Astrocyte (in vitro differentiated cells and primary cell): Measurements from ENCODE around the gene PDGFC. TPM values are rescaled to one million over a fixed set of nuclear protein-coding genes. Genes with fewer than 3 reads are reported as not detected.

Experiments
- DNase-seq: peaks from one replicate; pipeline ENCODE4 v3.0.0-alpha.2; 2010; ENCODE audit warnings: low read depth
- FAIRE-seq: peaks from 2 replicates; lab custom pipeline; 2011; peaks lifted over from hg19 to GRCh38; lab: Jason Lieb, UNC
- H2AFZ ChIP-seq: 2 replicates; pipeline ENCODE4 v1.6.0; 2012; ENCODE audit warnings: low read depth, low read length, inconsistent platforms
- H3K27ac ChIP-seq: 2 replicates; pipeline ENCODE4 v1.5.1; 2011; ENCODE audit warnings: low read depth, low read length, inconsistent platforms
- H3K27me3 ChIP-seq: 2 replicates; pipeline ENCODE4 v1.6.0; 2011; ENCODE audit warnings: low read length, inconsistent platforms; ENCODE audit not compliant: insufficient read depth
- H3K36me3 ChIP-seq: 2 replicates; pipeline ENCODE4 v1.5.1; 2011; ENCODE audit warnings: low read length, inconsistent platforms; ENCODE audit not compliant: insufficient read depth
- H3K4me1 ChIP-seq: 2 replicates; pipeline ENCODE4 v1.5.1; 2011; ENCODE audit warnings: low read length, inconsistent platforms; ENCODE audit not compliant: insufficient read depth
- H3K4me2 ChIP-seq: 2 replicates; pipeline ENCODE4 v1.6.0; 2012; ENCODE audit warnings: low read length, inconsistent platforms
- H3K4me3 ChIP-seq: 2 replicates; pipeline ENCODE4 v1.5.1; 2011; ENCODE audit warnings: low read depth, mild to moderate bottlenecking, low read length, inconsistent platforms; ENCODE audit not compliant: insufficient read depth
- H3K79me2 ChIP-seq: 2 replicates; pipeline ENCODE4 v1.6.0; 2012; ENCODE audit warnings: mild to moderate bottlenecking, low read length, inconsistent platforms; ENCODE audit not compliant: insufficient read depth
- H3K9ac ChIP-seq: 2 replicates; pipeline ENCODE4 v1.6.0; 2012; ENCODE audit warnings: mild to moderate bottlenecking, low read length, inconsistent platforms
- H3K9me3 ChIP-seq: 2 replicates; pipeline ENCODE4 v1.5.1; 2012; ENCODE audit warnings: low read depth, mild to moderate bottlenecking, low read length, inconsistent platforms; ENCODE audit not compliant: insufficient read depth
- H4K20me1 ChIP-seq: 2 replicates; pipeline ENCODE4 v1.6.0; 2012; ENCODE audit warnings: low read length, inconsistent platforms; ENCODE audit not compliant: insufficient read depth
- H3K27ac Mint-ChIP-seq: one replicate; pipeline ENCODE4 v1.8.0; 2021; ENCODE audit warnings: mild to moderate bottlenecking, mixed read lengths; ENCODE audit not compliant: unreplicated experiment
- H3K27me3 Mint-ChIP-seq: one replicate; pipeline ENCODE4 v1.8.0; 2021; ENCODE audit warnings: low read depth, mixed read lengths; ENCODE audit not compliant: unreplicated experiment
- H3K36me3 Mint-ChIP-seq: one replicate; pipeline ENCODE4 v1.8.0; 2021; ENCODE audit warnings: low read depth, mixed read lengths; ENCODE audit not compliant: unreplicated experiment
- H3K4me1 Mint-ChIP-seq: one replicate; pipeline ENCODE4 v1.8.0; 2021; ENCODE audit warnings: low read depth, mixed read lengths; ENCODE audit not compliant: unreplicated experiment
- H3K4me3 Mint-ChIP-seq: one replicate; pipeline ENCODE4 v1.8.0; 2021; ENCODE audit warnings: mild to moderate bottlenecking, moderate library complexity, mixed read lengths; ENCODE audit not compliant: unreplicated experiment
- H3K9me3 Mint-ChIP-seq: one replicate; pipeline ENCODE4 v1.8.0; 2021; ENCODE audit warnings: mild to moderate bottlenecking, mixed read lengths; ENCODE audit not compliant: unreplicated experiment
- CTCF ChIP-seq: IDR thresholded peaks from 2 replicates; pipeline ENCODE4 v1.5.1; 2011; ENCODE audit warnings: low read depth, mild to moderate bottlenecking, inconsistent platforms, low read length, moderate library complexity; ENCODE audit not compliant: insufficient read depth
- EZH2 ChIP-seq: IDR thresholded peaks from 2 replicates; pipeline ENCODE4 v1.6.1; 2012; ENCODE audit warnings: mild to moderate bottlenecking, low read length, inconsistent platforms; ENCODE audit not compliant: insufficient read depth
- total RNA-seq: library from RNA; stranded (reverse); gene quantifications from 2 replicates; pipeline ENCODE4 v1.2.1, GENCODE V29; 2021

Gene PDGFC
- total RNA-seq, 1 donor from 2014 or later: 167 TPM

GRCh38 chr4:156800463-156800862, 171.1 kb downstream of the PDGFC start:
- peaks cover 27% of the 10 kb centered on the region for H3K4me1 Mint-ChIP-seq

GRCh38 chr4:156799121-156799589, 172.4 kb downstream of the PDGFC start:
- Histone ChIP-seq H3K27ac (no peak overlapping the region), H3K79me2 (peaks cover 3% of the 10 kb centered on the region), H3K4me1 (peaks cover 14% of the 10 kb centered on the region), H4K20me1 (no peaks in the 10 kb centered on the region), H3K4me3 (no peak overlapping the region), H3K27me3 (no peaks in the 10 kb centered on the region), H3K9ac (no peak overlapping the region), H2AFZ (no peak overlapping the region), H3K4me2 (no peak overlapping the region), H3K36me3 (no peaks in the 10 kb centered on the region), H3K9me3 (no peaks in the 10 kb centered on the region)
- FAIRE-seq (no peak), DNase-seq (peak; percentile 44)
- no peaks in the 10 kb centered on the region for H3K27me3 Mint-ChIP-seq
- peaks cover 27% of the 10 kb centered on the region for H3K4me1 Mint-ChIP-seq
- H3K27ac Mint-ChIP-seq: peak overlapping the region; percentile 60
- TF ChIP-seq CTCF (no peak), EZH2 (no peak)
- H3K36me3 Mint-ChIP-seq: no peaks in the 10 kb centered on the region
- no peaks in the 10 kb centered on the region for H3K9me3 Mint-ChIP-seq
- H3K4me3 Mint-ChIP-seq: no peak overlapping the region

More at GRCh38 chr4:156800463-156800862, 171.1 kb downstream of the PDGFC start:
- H2AFZ ChIP-seq: no peak overlapping the region
- FAIRE-seq (no peak), DNase-seq (no peak)
- Mint-ChIP-seq H3K36me3 (no peaks in the 10 kb centered on the region), H3K27me3 (no peaks in the 10 kb centered on the region), H3K4me3 (no peak overlapping the region), H3K9me3 (no peaks in the 10 kb centered on the region), H3K27ac (no peak overlapping the region)
- no peak overlapping the region for H3K9ac ChIP-seq
- peaks cover 14% of the 10 kb centered on the region for H3K4me1 ChIP-seq
- H3K9me3 ChIP-seq: no peaks in the 10 kb centered on the region
- no peaks in the 10 kb centered on the region for H3K36me3 ChIP-seq
- H3K27ac ChIP-seq: no peak overlapping the region
- no peak for TF ChIP-seq EZH2
- TF ChIP-seq CTCF: peak; percentile 3
- no peak overlapping the region for H3K4me3 ChIP-seq
- H3K4me2 ChIP-seq: no peak overlapping the region
- peaks cover 3% of the 10 kb centered on the region for H3K79me2 ChIP-seq
- H3K27me3 ChIP-seq: no peaks in the 10 kb centered on the region
- no peaks in the 10 kb centered on the region for H4K20me1 ChIP-seq

- H3K4me1 Mint-ChIP-seq: peaks cover 27% of the 10 kb centered on the region
- no peak for DNase-seq
- TF ChIP-seq CTCF: no peak
- no peak for TF ChIP-seq EZH2
- H3K27me3 ChIP-seq: no peaks in the 10 kb centered on the region
- H3K4me2 ChIP-seq: no peak overlapping the region
- H3K4me3 ChIP-seq: no peak overlapping the region
- H3K9me3 Mint-ChIP-seq: no peaks in the 10 kb centered on the region
- H3K4me1 ChIP-seq: peaks cover 14% of the 10 kb centered on the region
- no peaks in the 10 kb centered on the region for H3K27me3 Mint-ChIP-seq
- H2AFZ ChIP-seq: no peak overlapping the region
- no peaks in the 10 kb centered on the region for H3K9me3 ChIP-seq
- H3K27ac ChIP-seq: no peak overlapping the region
- no peak overlapping the region for H3K9ac ChIP-seq
- no peaks in the 10 kb centered on the region for H3K36me3 ChIP-seq
- H3K27ac Mint-ChIP-seq: no peak overlapping the region
- no peak overlapping the region for H3K4me3 Mint-ChIP-seq
- no peaks in the 10 kb centered on the region for H3K36me3 Mint-ChIP-seq
- peak; percentile 47 for FAIRE-seq
- peaks cover 7% of the 10 kb centered on the region for H3K79me2 ChIP-seq
- H4K20me1 ChIP-seq: peaks cover 4% of the 10 kb centered on the region
Measured at GRCh38 chr4:156798438-156798837, 173.2 kb downstream of the PDGFC start.
